Testis (tissue), 2 donors: ENCODE measurements around the gene LAMTOR2.

Source experiments
- CTCF ChIP-seq, 3 experiments: fragments of 450-650 bp in 2 of 3; fragments of 200-600 bp in 1 of 3; sonication (generic) in 1 of 3; IDR thresholded peaks; one replicate each; pipeline ENCODE4 v1.5.1; 2016 to 2019; ENCODE audit warnings: antibody characterized with exemption in 3 of 3, mild to moderate bottlenecking in 2 of 3, moderate library complexity in 1 of 3
- POLR2A ChIP-seq: fragments of 450-650 bp; IDR thresholded peaks from one replicate; pipeline ENCODE4 v1.6.1; 2017; ENCODE audit warnings: antibody characterized with exemption, mild to moderate bottlenecking, moderate library complexity

- TF ChIP-seq CTCF (IDR thresholded peaks at IDR 0.05): peak in 2 of 3 experiments; percentile 26 to 32
- TF ChIP-seq POLR2A: no peak
These were observed at the start of gene LAMTOR2 for GRCh38 chr1:156054500-156055280.
